Activated T-helper 2 cell treated with anti-CD3 and anti-CD28 coated beads, Interferon-gamma antibody, Interleukin-2, Interleukin-4, amounts not matched to agents 10 μg/mL and 5 μg/mL and 100 μg/mL, durations not matched to agents 14 hours and 24 hours and 36 hours (primary cell): ENCODE measurements around the gene ZCCHC18. TPM values are rescaled to one million over a fixed set of nuclear protein-coding genes. Genes with fewer than 3 reads are reported as not detected.

Experiments
- DNase-seq: peaks from one replicate; pipeline ENCODE4 v3.0.0; 2021; ENCODE audit warnings: low spot score
- H3K27ac Mint-ChIP-seq: one replicate; pipeline ENCODE4 v1.8.0; 2021; ENCODE audit warnings: mixed read lengths
- H3K27me3 Mint-ChIP-seq: one replicate; pipeline ENCODE4 v1.8.0; 2021; ENCODE audit warnings: low read depth, mixed read lengths
- H3K36me3 Mint-ChIP-seq: one replicate; pipeline ENCODE4 v1.8.0; 2021; ENCODE audit warnings: low read depth, mixed read lengths
- H3K4me1 Mint-ChIP-seq: one replicate; pipeline ENCODE4 v1.8.0; 2021; ENCODE audit warnings: low read depth, mixed read lengths
- H3K4me3 Mint-ChIP-seq: one replicate; pipeline ENCODE4 v1.8.0; 2021; ENCODE audit warnings: low read depth, mild to moderate bottlenecking, moderate library complexity, mixed read lengths
- H3K9me3 Mint-ChIP-seq: one replicate; pipeline ENCODE4 v1.8.0; 2021; ENCODE audit warnings: mixed read lengths
- intact Hi-C: fragments of 100-400 bp; cut with micrococcal nuclease; formaldehyde crosslinking; loops from one replicate; pipeline ENCODE4 v1.15.1; 2023
- total RNA-seq: library from RNA; stranded (reverse); gene quantifications from 2 replicates; pipeline ENCODE4 v1.2.3, GENCODE V29; 2022

ZCCHC18 gene
- total RNA-seq, 1 donor from 2014 or later: 0.39 TPM

GRCh38 chrX:104141087-104141760 is 28.9 kb downstream of the ZCCHC18 start:
- H3K27me3 Mint-ChIP-seq: no peaks in the 10 kb centered on the region
- H3K4me1 Mint-ChIP-seq: no peaks in the 10 kb centered on the region

GRCh38 chrX:104151037-104151436 is 38.7 kb downstream of the ZCCHC18 start:
- H3K27ac Mint-ChIP-seq: no peak overlapping the region
- H3K4me1 Mint-ChIP-seq: no peaks in the 10 kb centered on the region
- DNase-seq: no peak
- H3K36me3 Mint-ChIP-seq: no peaks in the 10 kb centered on the region
- H3K27me3 Mint-ChIP-seq: no peaks in the 10 kb centered on the region
- no peak overlapping the region for H3K4me3 Mint-ChIP-seq
- intact Hi-C loops: no loop called here
- H3K9me3 Mint-ChIP-seq: no peaks in the 10 kb centered on the region

More at GRCh38 chrX:104141087-104141760, 28.9 kb downstream of the ZCCHC18 start:
- no peaks in the 10 kb centered on the region for H3K9me3 Mint-ChIP-seq
- H3K36me3 Mint-ChIP-seq: no peaks in the 10 kb centered on the region
- no peak overlapping the region for H3K27ac Mint-ChIP-seq
- intact Hi-C loops: no loop called here
- no peak overlapping the region for H3K4me3 Mint-ChIP-seq
- no peak for DNase-seq

- intact Hi-C loops: loop anchor here (1.0 kb wide), 2 partner anchors 9 to 470 kb away; partner anchors contain the start of gene FAM199X
- H3K4me3 Mint-ChIP-seq: peak within 1 kb of the TSS; percentile 99
- no peaks in the 10 kb centered on the region for H3K27me3 Mint-ChIP-seq
- peaks cover 7% of the 10 kb centered on the region for H3K4me1 Mint-ChIP-seq
- peak within 1 kb of the TSS; percentile 100 for H3K27ac Mint-ChIP-seq
- no peaks in the 10 kb centered on the region for H3K9me3 Mint-ChIP-seq
- no peaks in the 10 kb centered on the region for H3K36me3 Mint-ChIP-seq
- DNase-seq: peak; percentile 74
Measured at GRCh38 chrX:104156630-104157529, 44.6 kb downstream of the ZCCHC18 start, which contains the start of gene SLC25A53. SLC25A53 (minus strand) TSS chrX:104157009; CDS start chrX:104105257, 51,752 bp downstream.

Other genes with a start within 250 kb of the ZCCHC18 start
- gene TMSB15B, start 149.9 kb upstream of the ZCCHC18 start, total RNA-seq: 7.7 and 7.9 TPM in 2 replicates
- gene H2BW1, start 98.8 kb upstream of the ZCCHC18 start, total RNA-seq: not detected in 2 replicates
- not detected in 2 replicates for gene H2BW2, start 72.6 kb upstream of the ZCCHC18 start, total RNA-seq
- gene TMSB15C, start 36.3 kb upstream of the ZCCHC18 start, total RNA-seq: 3.3 and 4.7 TPM in 2 replicates
- 4.1 and 4.3 TPM in 2 replicates for gene SLC25A53, start 44.5 kb downstream of the ZCCHC18 start, total RNA-seq
- gene FAM199X, start 53.9 kb downstream of the ZCCHC18 start, total RNA-seq: 10.9 and 11.9 TPM in 2 replicates
- gene ESX1, start 142.4 kb downstream of the ZCCHC18 start, total RNA-seq: 0.11 and 0.34 TPM in 2 replicates